ENCODE results near the gene UPK1B.

DNA sequence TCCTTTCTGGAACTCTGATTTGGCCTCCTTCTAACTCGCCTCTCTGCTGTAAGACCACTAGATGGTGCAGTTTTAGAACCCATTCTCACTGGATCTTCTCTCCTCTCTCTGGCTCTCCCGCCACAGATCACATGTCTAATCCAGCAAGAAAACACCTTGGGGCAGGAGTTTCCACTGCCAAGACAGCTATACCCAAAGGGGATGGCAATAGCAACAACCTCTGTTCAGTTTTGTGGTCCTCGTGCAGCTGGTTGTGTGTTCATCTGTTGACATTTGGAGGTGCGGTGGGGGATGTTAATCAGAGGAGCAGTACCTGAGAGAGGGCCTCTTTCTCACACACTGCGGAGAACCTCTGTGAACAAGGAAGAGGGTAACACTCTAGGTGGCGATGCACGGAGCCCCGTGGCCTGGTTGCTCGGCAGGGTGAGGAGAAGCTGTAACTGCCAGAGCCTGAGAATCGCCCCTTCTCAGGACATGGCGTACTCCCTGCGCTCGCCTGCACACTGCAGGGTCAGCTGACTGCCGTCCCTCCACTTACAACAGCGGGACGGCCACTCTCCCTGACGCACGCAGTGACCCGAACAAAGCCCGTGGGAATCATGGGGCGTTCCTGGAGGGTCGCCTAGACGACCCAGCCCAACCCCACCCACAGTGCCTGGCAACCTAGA lies 27.8 kb upstream of the UPK1B start, which contains the start of gene TEX55:
- TF ChIP-seq POLR2A (IDR thresholded peaks at IDR 0.05) (no peak), POLR2AphosphoS5 (IDR thresholded peaks at IDR 0.05) (no peak)

Measured in sigmoid colon (tissue), 4 donors.